Muscle of leg (tissue), 11 donors: ENCODE measurements around the gene PSMC5. TPM values are rescaled to one million over a fixed set of nuclear protein-coding genes. Genes with fewer than 3 reads are reported as not detected.
"Not testable (repeated sequence)": the region's sequence is repeated elsewhere in the genome, so short reads cannot be mapped to it uniquely, and the experiment has no call there.

ENCODE experiments used
- DNase-seq: peaks from one replicate; pipeline ENCODE4 v3.0.0; 2013
- H3K27ac ChIP-seq: one replicate; pipeline ENCODE4 v1.5.1; 2013; ENCODE audit warnings: mild to moderate bottlenecking, low read length, control low read depth
- H3K27me3 ChIP-seq: one replicate; pipeline ENCODE4 v1.6.1; 2013; ENCODE audit warnings: low read length; ENCODE audit not compliant: control insufficient read depth, insufficient read depth
- H3K36me3 ChIP-seq: one replicate; pipeline ENCODE4 v1.6.1; 2013; ENCODE audit warnings: low read length; ENCODE audit not compliant: control insufficient read depth, insufficient read depth
- H3K4me1 ChIP-seq: one replicate; pipeline ENCODE4 v1.6.1; 2013; ENCODE audit warnings: low read length; ENCODE audit not compliant: control insufficient read depth, insufficient read depth
- H3K4me3 ChIP-seq: one replicate; pipeline ENCODE4 v1.5.1; 2013; ENCODE audit warnings: low read length, control low read depth
- H3K9me3 ChIP-seq: replicated peaks from 2 replicates; pipeline ENCODE4 v1.6.1; 2013; ENCODE audit warnings: low read depth, low read length; ENCODE audit not compliant: control insufficient read depth
- WGBS: methylation state at CpG from one replicate; pipeline ENCODE4 v1.1.5; 2013; ENCODE audit warnings: missing lambda C conversion rate; ENCODE audit not compliant: insufficient coverage; 5-methylcytosine and 5-hydroxymethylcytosine counted together
- polyA plus RNA-seq, 8 donors: library from polyadenylated mRNA; unstranded; fragments of 120-200 nt; gene quantifications; one replicate each; pipeline versions ENCODE4 v1.2.1 to v1.2.3, GENCODE V29; 2013; ENCODE audit warnings: inconsistent platforms in 1 of 8, low replicate concordance in 1 of 8; ENCODE audit not compliant: insufficient read length in 8 of 8, insufficient read depth in 1 of 8
- total RNA-seq: library from RNA; stranded (reverse); fragments of 120-200 nt; gene quantifications from one replicate; pipeline ENCODE4 v1.2.4, GENCODE V29; 2013

PSMC5 gene
- total and polyA plus RNA-seq, 9 donors = 20.3 to 127 (median 110) TPM

DNA sequence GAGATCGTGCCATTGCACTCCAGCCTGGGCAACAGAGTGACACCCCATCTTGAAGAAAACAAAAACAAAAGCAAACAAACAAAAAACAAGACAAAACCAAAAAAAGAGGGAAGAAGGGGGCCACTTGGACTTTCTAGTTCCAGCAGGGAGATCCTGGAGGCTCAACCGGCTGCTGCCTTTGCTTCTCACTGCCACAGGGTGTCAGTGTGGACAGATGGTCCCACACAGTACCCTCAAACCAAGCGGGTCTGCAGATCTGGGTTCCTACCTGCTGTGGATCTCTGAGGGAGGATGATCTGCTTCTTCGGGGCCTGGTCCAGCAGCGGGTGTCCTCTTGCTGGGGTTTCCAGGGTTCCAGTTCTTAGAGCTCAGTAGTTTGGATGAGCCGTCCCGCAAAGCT, 39.4 kb downstream of the PSMC5 start:
- not testable (repeated sequence) for H3K9me3 ChIP-seq, H3K4me3 ChIP-seq, H3K4me1 ChIP-seq, H3K27me3 ChIP-seq, H3K36me3 ChIP-seq, H3K27ac ChIP-seq, DNase-seq
- WGBS = 33% methylated on average over 1 of the region's 7 CpGs

DNA sequence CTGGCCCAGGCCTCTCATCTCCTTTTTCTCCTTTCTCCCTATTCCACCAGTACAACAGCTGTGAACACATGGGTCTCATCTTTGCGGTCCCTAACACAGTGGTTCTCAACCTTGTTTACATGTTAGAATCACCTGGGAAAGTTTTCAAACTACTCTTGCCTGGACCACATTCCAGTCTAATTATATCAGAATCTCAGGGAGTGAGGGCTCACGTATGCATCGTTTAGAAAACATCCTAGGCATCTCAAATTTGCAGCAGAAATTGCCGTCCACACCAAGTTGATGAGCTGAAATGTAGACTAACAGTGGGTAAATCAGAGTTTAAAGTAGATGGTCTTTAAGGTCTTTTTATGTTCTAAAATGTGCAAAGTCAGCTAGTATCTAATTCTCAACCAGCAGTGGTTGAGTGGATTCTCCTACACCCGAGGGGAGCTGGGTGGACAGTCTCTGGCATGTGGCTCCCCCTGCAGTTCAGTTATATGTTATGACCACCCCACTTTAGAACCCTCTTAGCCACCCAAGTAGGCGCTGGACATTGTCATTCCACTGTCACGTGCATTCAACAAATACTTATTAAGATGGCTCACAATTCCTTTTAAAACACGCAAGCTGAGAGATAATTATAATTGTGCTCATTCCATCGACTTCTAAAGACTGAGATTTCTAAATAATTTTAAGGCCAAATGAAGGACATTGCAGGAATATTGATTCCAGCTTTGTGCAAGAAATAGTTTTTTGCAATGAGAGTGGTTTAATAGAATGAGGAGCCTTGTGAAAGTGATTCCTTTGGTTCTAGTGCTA, 42.5 kb downstream of the PSMC5 start:
- not testable (repeated sequence) for H3K9me3 ChIP-seq, H3K4me3 ChIP-seq
- 40% methylated on average over 1 of the region's 9 CpGs for WGBS

DNA sequence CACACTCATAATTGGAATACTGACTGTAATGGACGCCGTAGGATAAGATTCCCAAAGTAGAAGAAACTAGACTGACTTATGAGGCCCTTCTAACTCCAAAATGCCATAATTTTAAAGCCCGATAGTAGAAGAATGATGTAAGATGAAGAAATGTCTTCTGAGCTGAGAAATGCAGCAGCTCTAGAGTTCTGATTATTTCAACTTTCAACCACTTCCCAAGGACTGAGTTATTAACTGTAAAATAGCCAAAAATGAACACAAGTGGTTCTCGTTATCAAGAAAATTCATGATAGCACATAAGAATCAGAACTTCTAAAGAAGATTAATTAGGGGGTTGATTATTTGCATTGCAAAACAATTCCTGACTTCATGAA, 43.0 kb downstream of the PSMC5 start:
- H3K36me3 ChIP-seq, H3K4me3 ChIP-seq, DNase-seq, H3K27ac ChIP-seq, H3K9me3 ChIP-seq, H3K4me1 ChIP-seq, H3K27me3 ChIP-seq: not testable (repeated sequence)
- WGBS = no CpG with 5 or more reads among the region's 4 CpGs

More for the DNA sequence above, 42.5 kb downstream of the PSMC5 start:
- DNase-seq, H3K27ac ChIP-seq, H3K27me3 ChIP-seq, H3K4me1 ChIP-seq, H3K36me3 ChIP-seq: not testable (repeated sequence)

DNA sequence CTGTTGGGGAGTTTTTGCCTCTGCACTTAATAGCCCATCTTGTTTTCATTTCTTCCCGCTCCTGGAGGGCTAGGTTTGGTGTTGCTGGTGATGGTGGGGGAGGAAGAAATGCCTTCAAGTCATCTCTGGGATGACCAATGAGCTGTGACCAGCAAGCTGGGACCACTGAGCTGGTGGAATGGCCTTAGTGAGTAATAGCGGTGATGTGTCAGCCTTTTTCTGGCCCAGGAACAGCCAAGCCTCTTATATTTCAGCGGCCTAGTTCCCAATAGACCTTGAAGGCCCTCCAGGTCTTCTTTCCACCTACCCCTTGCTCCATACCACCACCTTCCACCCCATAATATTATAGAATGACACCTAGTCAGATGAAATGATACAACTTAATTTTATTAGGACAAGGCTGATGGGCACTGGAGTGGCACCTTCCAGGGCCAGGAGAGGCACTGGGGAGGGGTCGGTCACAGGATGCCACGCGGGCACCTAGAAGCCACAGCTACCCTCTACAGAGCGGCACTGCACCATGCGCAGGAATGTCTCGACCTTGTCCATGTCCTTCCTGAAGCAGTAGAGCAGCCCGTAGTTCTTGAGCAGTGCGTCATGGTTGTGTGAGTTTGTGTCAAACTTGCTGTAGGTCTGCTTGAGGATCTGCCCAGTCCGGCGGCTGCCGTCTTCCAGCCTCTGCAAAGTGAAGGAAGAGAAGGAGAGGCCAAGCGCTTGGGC, 44.6 kb downstream of the PSMC5 start:
- H3K27me3 ChIP-seq, DNase-seq, H3K4me1 ChIP-seq, H3K27ac ChIP-seq, H3K36me3 ChIP-seq, H3K9me3 ChIP-seq, H3K4me3 ChIP-seq: not testable (repeated sequence)
- 100% methylated on average over 1 of the region's 15 CpGs for WGBS

DNA sequence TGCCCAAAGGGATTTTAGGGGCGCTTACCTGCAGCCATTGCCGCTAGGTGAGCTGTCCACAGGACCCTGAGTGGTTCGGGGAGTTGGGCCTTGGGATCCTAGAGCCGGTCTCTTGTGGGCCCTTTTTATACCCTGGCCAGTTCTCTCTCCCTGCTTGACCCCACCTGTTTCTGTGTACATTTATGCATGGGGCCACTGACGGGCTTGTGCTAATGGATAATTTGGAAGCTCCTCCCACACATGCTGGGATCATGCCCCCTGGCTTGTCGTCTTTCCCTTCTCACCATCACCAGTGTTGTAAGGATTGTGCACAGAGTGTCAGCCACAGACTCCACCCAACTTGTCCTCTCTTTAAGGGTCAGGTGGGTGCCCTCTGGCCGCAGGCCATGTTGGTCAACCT, 46.3 kb downstream of the PSMC5 start, which contains the start of gene CSH2:
CSH2 (minus strand) TSS at position 101 of the 400 bp plus-strand sequence; CDS start at position 38, 63 bp downstream.
- H3K27ac ChIP-seq, H3K4me3 ChIP-seq, H3K4me1 ChIP-seq, H3K36me3 ChIP-seq, H3K9me3 ChIP-seq, H3K27me3 ChIP-seq, DNase-seq: not testable (repeated sequence)
- no CpG with 5 or more reads among the region's 7 CpGs for WGBS

DNA sequence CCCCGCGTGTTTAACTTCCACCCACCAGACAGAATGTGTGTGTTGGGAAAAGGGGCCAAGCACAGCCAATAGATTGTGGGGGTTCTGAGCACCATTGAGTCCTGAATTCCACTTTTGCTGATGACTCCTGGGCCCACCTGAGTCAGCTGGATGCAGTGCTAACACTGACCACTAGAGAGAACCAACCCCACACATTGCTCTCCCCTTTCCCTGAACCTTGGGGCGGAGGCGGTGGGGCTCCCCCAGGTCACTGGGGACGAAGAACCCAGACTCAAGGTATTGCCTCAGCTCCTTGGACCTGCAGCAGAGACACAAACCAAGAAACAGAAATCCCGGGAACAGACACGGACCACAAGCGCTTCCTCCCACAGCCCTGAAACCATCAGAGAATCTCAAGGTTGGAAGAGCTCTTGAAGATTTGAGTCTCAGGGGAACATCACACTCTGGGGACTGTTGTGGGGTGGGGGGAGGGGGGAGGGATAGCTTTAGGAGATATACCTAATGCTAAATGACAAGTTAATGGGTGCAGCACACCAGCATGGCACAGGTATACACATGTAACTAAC, 46.9 kb downstream of the PSMC5 start:
- not testable (repeated sequence) for DNase-seq, H3K9me3 ChIP-seq, H3K27ac ChIP-seq, H3K4me3 ChIP-seq, H3K36me3 ChIP-seq, H3K4me1 ChIP-seq, H3K27me3 ChIP-seq
- WGBS = no CpG with 5 or more reads among the region's 8 CpGs

DNA sequence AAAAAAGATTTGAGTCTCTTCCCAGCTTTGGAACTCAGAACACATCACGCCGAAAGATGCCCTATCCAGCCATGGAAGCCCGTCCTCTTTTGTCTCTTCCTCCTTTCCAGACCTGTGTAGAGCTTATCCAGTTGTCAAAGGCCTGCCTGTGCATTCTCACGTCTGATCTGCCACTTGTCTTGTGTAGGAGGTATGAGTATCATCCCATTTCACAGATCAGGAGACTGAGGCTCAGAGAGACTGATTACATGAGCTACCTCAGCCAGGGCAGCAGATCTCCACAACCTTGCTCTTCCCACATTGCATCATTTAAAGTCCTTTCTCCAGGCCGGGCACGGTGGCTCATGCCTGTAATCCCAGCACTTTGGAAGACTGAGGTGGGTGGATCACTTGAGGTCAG, 47.5 kb downstream of the PSMC5 start:
- 100% methylated on average over 1 of the region's 6 CpGs for WGBS
- not testable (repeated sequence) for H3K4me3 ChIP-seq, H3K36me3 ChIP-seq, DNase-seq, H3K27ac ChIP-seq, H3K4me1 ChIP-seq, H3K27me3 ChIP-seq, H3K9me3 ChIP-seq

DNA sequence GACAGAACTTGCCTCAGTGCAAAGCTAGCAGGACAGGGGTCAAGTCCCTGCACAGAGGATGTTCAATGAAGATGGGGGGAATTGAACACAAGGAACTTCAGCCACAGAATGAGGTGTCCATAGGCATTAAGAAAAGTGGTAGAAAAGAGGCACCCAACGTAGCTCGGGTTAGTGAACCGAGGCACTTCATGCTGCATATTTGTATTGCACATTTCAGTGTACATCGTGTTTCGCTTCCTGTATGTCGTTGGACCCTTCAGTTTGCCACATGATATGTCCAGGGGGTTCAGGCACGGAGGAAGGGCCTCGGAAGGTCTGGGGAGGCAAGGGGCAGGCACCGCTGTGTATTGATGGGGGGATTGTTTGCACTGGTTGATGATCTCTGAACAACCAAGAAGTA, 51.2 kb downstream of the PSMC5 start:
- DNase-seq, H3K27ac ChIP-seq, H3K36me3 ChIP-seq, H3K4me3 ChIP-seq, H3K4me1 ChIP-seq, H3K27me3 ChIP-seq, H3K9me3 ChIP-seq: not testable (repeated sequence)
- 79% methylated on average over 6 of the region's 9 CpGs for WGBS

DNA sequence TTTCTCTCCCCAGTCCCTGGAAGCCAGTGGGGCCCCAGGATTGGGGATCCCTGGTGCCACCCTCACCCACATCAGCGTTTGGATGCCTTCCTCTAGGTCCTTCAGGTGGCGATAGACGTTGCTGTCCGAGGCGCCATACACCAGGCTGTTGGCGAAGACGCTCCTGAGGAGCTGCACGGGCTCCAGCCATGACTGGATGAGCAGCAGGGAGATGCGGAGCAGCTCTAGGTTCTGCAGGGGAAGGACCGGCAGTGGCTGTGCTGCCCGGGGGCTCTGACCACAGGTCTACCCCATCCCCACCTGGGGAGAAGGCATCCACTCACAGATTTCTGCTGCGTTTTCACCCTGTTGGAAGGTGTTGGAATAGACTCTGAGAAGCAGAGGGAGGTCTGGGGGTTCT, 53.5 kb downstream of the PSMC5 start:
- H3K4me3 ChIP-seq = no peak overlapping the region

DNA sequence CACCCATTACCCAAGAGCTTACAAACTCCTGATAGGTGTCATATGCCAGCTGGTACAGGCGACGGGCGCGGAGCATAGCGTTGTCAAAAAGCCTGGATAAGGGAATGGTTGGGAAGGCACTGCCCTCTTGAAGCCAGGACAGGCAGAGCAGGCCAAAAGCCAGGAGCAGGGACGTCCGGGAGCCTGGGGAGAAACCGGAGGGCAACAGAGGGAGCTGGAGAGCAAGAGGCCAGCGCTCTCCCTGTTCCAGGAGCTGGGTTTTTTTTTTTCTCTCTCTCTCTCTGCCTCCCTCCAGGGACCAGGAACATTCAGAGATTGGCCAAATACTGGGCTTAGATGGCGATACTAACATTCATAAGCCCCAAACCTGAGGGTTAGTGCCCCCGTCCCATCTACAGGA, 54.1 kb downstream of the PSMC5 start:
- not testable (repeated sequence) for H3K36me3 ChIP-seq, H3K4me3 ChIP-seq, H3K4me1 ChIP-seq, H3K27me3 ChIP-seq, DNase-seq, H3K27ac ChIP-seq, H3K9me3 ChIP-seq
- 38% methylated on average over 8 of the region's 11 CpGs for WGBS

More for the DNA sequence above, 53.5 kb downstream of the PSMC5 start:
- Histone ChIP-seq H3K27me3 (no peaks in the 10 kb centered on the region), H3K9me3 (no peaks in the 10 kb centered on the region), H3K4me1 (no peaks in the 10 kb centered on the region), H3K27ac (no peak overlapping the region), H3K36me3 (no peaks in the 10 kb centered on the region)
- 86% methylated on average over 8 of the region's 12 CpGs for WGBS
- DNase-seq = no peak
